Measurements from ENCODE around the gene PATL1.

Gene PATL1

GRCh38 chr11:59673291-59673690 lies 4.5 kb upstream of the PATL1 start:
- no peak for DNase-seq (ENCODE audit: low read depth)
- TF ChIP-seq, protein P1, sequence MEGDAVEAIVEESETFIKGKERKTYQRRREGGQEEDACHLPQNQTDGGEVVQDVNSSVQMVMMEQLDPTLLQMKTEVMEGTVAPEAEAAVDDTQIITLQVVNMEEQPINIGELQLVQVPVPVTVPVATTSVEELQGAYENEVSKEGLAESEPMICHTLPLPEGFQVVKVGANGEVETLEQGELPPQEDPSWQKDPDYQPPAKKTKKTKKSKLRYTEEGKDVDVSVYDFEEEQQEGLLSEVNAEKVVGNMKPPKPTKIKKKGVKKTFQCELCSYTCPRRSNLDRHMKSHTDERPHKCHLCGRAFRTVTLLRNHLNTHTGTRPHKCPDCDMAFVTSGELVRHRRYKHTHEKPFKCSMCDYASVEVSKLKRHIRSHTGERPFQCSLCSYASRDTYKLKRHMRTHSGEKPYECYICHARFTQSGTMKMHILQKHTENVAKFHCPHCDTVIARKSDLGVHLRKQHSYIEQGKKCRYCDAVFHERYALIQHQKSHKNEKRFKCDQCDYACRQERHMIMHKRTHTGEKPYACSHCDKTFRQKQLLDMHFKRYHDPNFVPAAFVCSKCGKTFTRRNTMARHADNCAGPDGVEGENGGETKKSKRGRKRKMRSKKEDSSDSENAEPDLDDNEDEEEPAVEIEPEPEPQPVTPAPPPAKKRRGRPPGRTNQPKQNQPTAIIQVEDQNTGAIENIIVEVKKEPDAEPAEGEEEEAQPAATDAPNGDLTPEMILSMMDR (IDR thresholded peaks at IDR 0.05; ENCODE audit: control insufficient read depth, insufficient read depth, low read depth, low read length, missing control alignments): no peak
- no peak overlapping the region for H3K4me3 ChIP-seq (ENCODE audit: control insufficient read depth, low read depth, low read length)

- DNase-seq (ENCODE audit: low read depth): no peak
- TF ChIP-seq, protein P1 (IDR thresholded peaks at IDR 0.05; ENCODE audit: control insufficient read depth, insufficient read depth, low read depth, low read length, missing control alignments): no peak
- H3K4me3 ChIP-seq (ENCODE audit: control insufficient read depth, low read depth, low read length): no peak overlapping the region
These were observed 2.6 kb upstream of the PATL1 start for GRCh38 chr11:59671471-59671870.

- TF ChIP-seq, protein P1 (IDR thresholded peaks at IDR 0.05; ENCODE audit: control insufficient read depth, insufficient read depth, low read depth, low read length, missing control alignments): no peak
- peak overlapping the region; percentile 65 for H3K4me3 ChIP-seq (ENCODE audit: control insufficient read depth, low read depth, low read length)
- no peak for DNase-seq (ENCODE audit: low read depth)
These were observed 773 bp upstream of the PATL1 start for GRCh38 chr11:59669611-59670009.

- no peak for DNase-seq (ENCODE audit: low read depth)
- TF ChIP-seq, protein P1 (IDR thresholded peaks at IDR 0.05; ENCODE audit: control insufficient read depth, insufficient read depth, low read depth, low read length, missing control alignments): no peak
These were observed 468 bp downstream of the PATL1 start for GRCh38 chr11:59668188-59668949.

DNA sequence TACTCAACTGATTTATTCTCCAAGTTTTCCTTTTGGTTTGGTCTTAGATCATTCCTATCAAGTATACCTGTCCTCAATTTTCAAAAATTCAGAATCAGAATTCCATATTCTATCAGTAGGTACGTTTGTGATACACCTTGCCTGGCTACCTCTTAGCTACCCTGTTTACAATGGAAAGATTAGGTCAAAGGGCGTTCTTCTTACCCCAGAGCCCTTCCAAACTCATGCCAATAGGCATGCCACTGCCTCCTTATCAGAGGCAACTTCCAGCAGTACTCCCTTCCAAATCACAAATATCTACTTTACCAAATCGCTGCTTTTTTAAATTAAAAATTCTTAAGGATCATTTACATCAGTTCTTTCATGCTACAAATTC lies 1.0 kb downstream of the PATL1 start:
- DNase-seq (ENCODE audit: low read depth): no peak
- TF ChIP-seq, protein P1 (IDR thresholded peaks at IDR 0.05; ENCODE audit: control insufficient read depth, insufficient read depth, low read depth, low read length, missing control alignments): no peak
- peak overlapping the region; percentile 88 for H3K4me3 ChIP-seq (ENCODE audit: control insufficient read depth, low read depth, low read length)

More at GRCh38 chr11:59668188-59668949, 468 bp downstream of the PATL1 start:
- peak overlapping the region; percentile 88 for H3K4me3 ChIP-seq (ENCODE audit: control insufficient read depth, low read depth, low read length)

DNA sequence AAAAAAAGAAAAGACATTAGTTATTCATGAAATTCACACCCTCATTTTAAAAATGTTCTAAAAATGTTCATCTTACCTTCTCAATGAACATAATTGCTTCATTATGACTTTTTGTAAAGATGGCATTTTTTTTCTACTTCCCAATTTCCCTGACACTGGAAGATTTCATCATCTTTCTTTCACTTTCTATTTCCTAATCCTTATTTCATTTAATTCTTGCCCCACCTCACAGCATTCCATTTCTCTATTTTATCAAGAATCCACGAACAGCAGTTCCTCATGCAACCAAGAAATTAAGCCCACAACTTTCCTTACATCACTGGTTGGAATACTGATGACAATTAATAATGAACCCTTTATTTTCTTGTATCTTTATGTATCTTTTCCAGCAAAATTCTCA lies 1.9 kb downstream of the PATL1 start:
- no peak overlapping the region for H3K4me3 ChIP-seq (ENCODE audit: control insufficient read depth, low read depth, low read length)
- DNase-seq (ENCODE audit: low read depth): no peak

More for the DNA sequence above, 1.9 kb downstream of the PATL1 start:
- TF ChIP-seq, protein P1 (IDR thresholded peaks at IDR 0.05; ENCODE audit: control insufficient read depth, insufficient read depth, low read depth, low read length, missing control alignments): no peak
